Keratinocyte (primary cell): ENCODE measurements around the gene CCDC8. TPM values are rescaled to one million over a fixed set of nuclear protein-coding genes. Genes with fewer than 3 reads are reported as not detected.
"Not testable (repeated sequence)": the region's sequence is repeated elsewhere in the genome, so short reads cannot be mapped to it uniquely, and the experiment has no call there.

Experiments
- DNase-seq: peaks from one replicate; pipeline ENCODE4 v3.0.0-alpha.2; 2011; ENCODE audit warnings: low read depth, missing footprints, low spot score
- FAIRE-seq: peaks from 2 replicates; lab custom pipeline; 2011; peaks lifted over from hg19 to GRCh38; lab: Jason Lieb, UNC
- H2AFZ ChIP-seq: 2 replicates; pipeline ENCODE4 v1.6.0; 2012; ENCODE audit warnings: low read length, control low read depth, inconsistent platforms; ENCODE audit not compliant: control insufficient read depth
- H3K27ac ChIP-seq: 2 replicates; pipeline ENCODE4 v1.5.1; 2011; ENCODE audit warnings: low read length; ENCODE audit not compliant: control insufficient read depth, insufficient read depth
- H3K27me3 ChIP-seq: 3 replicates; pipeline ENCODE4 v1.6.0; 2011; ENCODE audit warnings: low read length; ENCODE audit not compliant: control insufficient read depth, insufficient read depth; ENCODE audit errors: extremely low read depth
- H3K36me3 ChIP-seq, 2 experiments: 2 replicates in 1 of 2; 3 replicates in 1 of 2; pipeline ENCODE4 v1.5.1; 2011; ENCODE audit warnings: low read length in 2 of 2, mild to moderate bottlenecking in 1 of 2; ENCODE audit not compliant: control insufficient read depth in 2 of 2, insufficient read depth in 2 of 2; ENCODE audit errors: extremely low read depth in 1 of 2
- H3K4me1 ChIP-seq: 3 replicates; pipeline ENCODE4 v1.5.1; 2011; ENCODE audit warnings: low read length; ENCODE audit not compliant: control insufficient read depth, insufficient read depth; ENCODE audit errors: extremely low read depth
- H3K4me2 ChIP-seq: 3 replicates; pipeline ENCODE4 v1.6.0; 2011; ENCODE audit warnings: low read depth, low read length; ENCODE audit not compliant: control insufficient read depth, insufficient read depth; ENCODE audit errors: extremely low read depth
- H3K4me3 ChIP-seq, 3 experiments: fragments of 200-600 bp in 1 of 3; sonication (generic) in 1 of 3; 2 replicates in 2 of 3; 3 replicates in 1 of 3; pipeline ENCODE4 v1.5.1; 2011 to 2016; ENCODE audit warnings: low read length in 3 of 3, mild to moderate bottlenecking in 3 of 3, control low read depth in 2 of 3, inconsistent platforms in 1 of 3, low read depth in 1 of 3, mixed read lengths in 1 of 3, mixed run types in 1 of 3, moderate library complexity in 1 of 3; ENCODE audit not compliant: control insufficient read depth in 2 of 3, insufficient read depth in 2 of 3; ENCODE audit errors: extremely low read depth in 1 of 3
- H3K79me2 ChIP-seq: 2 replicates; pipeline ENCODE4 v1.6.0; 2012; ENCODE audit warnings: low read length; ENCODE audit not compliant: control insufficient read depth, insufficient read depth
- H3K9ac ChIP-seq: 3 replicates; pipeline ENCODE4 v1.6.0; 2011; ENCODE audit warnings: low read length; ENCODE audit not compliant: control insufficient read depth, insufficient read depth; ENCODE audit errors: extremely low read depth
- H3K9me1 ChIP-seq: 3 replicates; pipeline ENCODE4 v1.6.0; 2011; ENCODE audit warnings: low read length; ENCODE audit not compliant: control insufficient read depth, insufficient read depth; ENCODE audit errors: extremely low read depth
- H3K9me3 ChIP-seq: 2 replicates; pipeline ENCODE4 v1.5.1; 2012; ENCODE audit warnings: low read depth, low read length; ENCODE audit not compliant: control insufficient read depth
- H4K20me1 ChIP-seq: 3 replicates; pipeline ENCODE4 v1.6.0; 2011; ENCODE audit warnings: low read length; ENCODE audit not compliant: control insufficient read depth, insufficient read depth; ENCODE audit errors: extremely low read depth
- CTCF ChIP-seq, 3 experiments: IDR thresholded peaks in 1 of 3; conservative IDR thresholded peaks in 1 of 3; optimal IDR thresholded peaks in 1 of 3; 2 replicates in 2 of 3; 3 replicates in 1 of 3; pipeline versions ENCODE3 to v1.5.1; 2011; ENCODE audit warnings: low read length in 3 of 3, mild to moderate bottlenecking in 3 of 3, moderate library complexity in 2 of 3, control low read depth in 1 of 3, inconsistent platforms in 1 of 3; ENCODE audit not compliant: insufficient read depth in 2 of 3; ENCODE audit errors: extremely low read depth in 1 of 3
- EZH2 ChIP-seq: IDR thresholded peaks from one replicate; pipeline ENCODE4 v1.6.1; 2012; ENCODE audit warnings: inconsistent platforms, mild to moderate bottlenecking, low read length, moderate library complexity
- dilution Hi-C: fragments of 300-500 bp; cut with MboI; formaldehyde crosslinking; loops from one replicate; pipeline ENCODE4 v1.7.0; 2020; ENCODE audit warnings: low sequenced_read_pairs; ENCODE audit not compliant: extremely low pct_ligation_motif_present
- polyA plus RNA-seq, 5 experiments: library from polyadenylated mRNA; depleted of rRNA in 3 of 5; stranded (reverse) in 3 of 5; stranded (forward) in 1 of 5; unstranded in 1 of 5; fragments of >200 nt; gene quantifications; 1 replicate in 1 of 5; 2 replicates in 3 of 5; 3 replicates in 1 of 5; pipeline versions ENCODE4 v1.2.1 to v1.2.3, GENCODE V29; 2011 to 2012; ENCODE audit warnings: missing spikeins in 2 of 5, low read depth in 1 of 5, low replicate concordance in 1 of 5

CCDC8 gene
- polyA plus RNA-seq, 1 donor (not counting 4 experiments of a cell fraction or from before 2014, with no cell fraction given) = 5.2 TPM

- no peak overlapping the region for H3K9ac ChIP-seq
- DNase-seq (no peak), FAIRE-seq (no peak)
- dilution Hi-C loops = no loop called here
- H3K79me2 ChIP-seq = peaks cover 6% of the 10 kb centered on the region
- H3K4me3 ChIP-seq = no peak overlapping the region
- no peak for TF ChIP-seq CTCF (optimal IDR thresholded peaks at IDR 0.05 in 1 of 3, IDR thresholded peaks at IDR 0.05 in 1 of 3, conservative IDR thresholded peaks at IDR 0.05 in 1 of 3; ENCODE audit: extremely low read depth in 1 of 3, insufficient read depth in 2 of 3, low read length in 3 of 3)
- TF ChIP-seq EZH2 = no peak
- peaks cover 10 to 11% of the 10 kb centered on the region in 2 experiments for H3K36me3 ChIP-seq
- no peaks in the 10 kb centered on the region for H3K9me3 ChIP-seq
- H3K9me1 ChIP-seq = peaks cover 3% of the 10 kb centered on the region
- H3K4me2 ChIP-seq = no peak overlapping the region
- peaks cover 25% of the 10 kb centered on the region for H4K20me1 ChIP-seq
- no peak overlapping the region for H2AFZ ChIP-seq
- no peak overlapping the region for H3K27ac ChIP-seq
- peaks cover 31% of the 10 kb centered on the region for H3K4me1 ChIP-seq
- no peaks in the 10 kb centered on the region for H3K27me3 ChIP-seq
Observed at GRCh38 chr19:46376241-46377153, 36.9 kb downstream of the CCDC8 start.

GRCh38 chr19:46375476-46376067, 37.8 kb downstream of the CCDC8 start:
- H3K9me3 ChIP-seq, H3K9ac ChIP-seq, H3K4me2 ChIP-seq, dilution Hi-C loops, H2AFZ ChIP-seq, DNase-seq, H3K27ac ChIP-seq, H3K4me3 ChIP-seq, H3K27me3 ChIP-seq, FAIRE-seq, H3K9me1 ChIP-seq: not testable (repeated sequence)
- Histone ChIP-seq H3K4me1 (peaks cover 38% of the 10 kb centered on the region), H3K36me3 (peaks cover 10 to 11% of the 10 kb centered on the region in 2 experiments), H3K79me2 (peaks cover 14% of the 10 kb centered on the region), H4K20me1 (peaks cover 27% of the 10 kb centered on the region)
